Ovary (tissue), 3 donors: ENCODE data around the gene TSBP1.

Source experiments
- CTCF ChIP-seq, 3 donors: fragments of 450-650 bp in 2 of 3; fragments of 200-600 bp in 1 of 3; IDR thresholded peaks; one replicate each; pipeline versions ENCODE4 v1.5.1 to v1.8.0; 2016 to 2022; ENCODE audit warnings: antibody characterized with exemption in 3 of 3, mild to moderate bottlenecking in 1 of 3
- EP300 ChIP-seq: sonication (generic); formaldehyde crosslinking; IDR thresholded peaks from one replicate; pipeline ENCODE4 v1.6.1; 2017; ENCODE audit warnings: antibody characterized with exemption
- POLR2A ChIP-seq: fragments of 450-650 bp; IDR thresholded peaks from one replicate; pipeline ENCODE4 v1.6.1; 2017; ENCODE audit warnings: antibody characterized with exemption, mild to moderate bottlenecking, moderate library complexity
- donor health status: DM: no; HTN: no; CAD: no.

GRCh38 chr6:32405656-32406055 lies 34.0 kb upstream of the TSBP1 start:
- no peak for TF ChIP-seq POLR2A
- no peak for TF ChIP-seq EP300
- no peak for TF ChIP-seq CTCF (IDR thresholded peaks at IDR 0.05)
